ENCODE measurements around the gene GSKIP. TPM values are rescaled to one million over a fixed set of nuclear protein-coding genes. Genes with fewer than 3 reads are reported as not detected.

The GSKIP gene
- total and polyA plus RNA-seq, 4 experiments from 2014 or later: 24.3 to 52.4 (median 31.8) TPM

- intact Hi-C loops (cut with micrococcal nuclease): loop anchor here (1.0 to 10.0 kb wide), 5 partner anchors 60 to 859 kb away; partner anchors contain the start of genes ATG2B and GSKIP
- Histone ChIP-seq H3K27me3 (ENCODE audit: insufficient read depth, low read length) (no peaks in the 10 kb centered on the region), H3K27ac (ENCODE audit: low read depth, low read length) (no peak overlapping the region), H3K4me3 (ENCODE audit: low read length in 2 of 2) (peak overlapping the region; percentile 18 to 40), H3K9me3 (ENCODE audit: control insufficient read depth in 1 of 2, low read length in 2 of 2) (no peaks in the 10 kb centered on the region), H3K4me1 (ENCODE audit: insufficient read depth, low read length) (peaks cover 7% of the 10 kb centered on the region), H3K36me3 (ENCODE audit: insufficient read depth, low read length) (no peaks in the 10 kb centered on the region)
- Mint-ChIP-seq H3K27ac (no peak overlapping the region), H3K4me3 (peak overlapping the region; percentile 45 to 95 (median 64)), H3K27me3 (peaks cover 1 to 4% of the 10 kb centered on the region in 2 donors), H3K4me1 (peaks cover 3 to 5% (median 4%) of the 10 kb centered on the region in 4 donors), H3K9me3 (no peaks in the 10 kb centered on the region), H3K36me3 (no peaks in the 10 kb centered on the region)
- no peak for DNase-seq
- ChIA-PET CTCF (ENCODE audit: partially characterized antibody) (interaction anchor here (1.0 to 3.7 kb wide), 5 partner anchors 115 to 323 kb away, joined by 3 to 36 read pairs (median 3); no protein-coding TSS in a partner anchor), POLR2A (ENCODE audit: partially characterized antibody) (no interaction called here)
Observed at GRCh38 chr14:96423446-96424108, 60.3 kb downstream of the GSKIP start.

GRCh38 chr14:96424109-96424989 lies 61.0 kb downstream of the GSKIP start:
- H3K9me3 ChIP-seq (ENCODE audit: control insufficient read depth in 1 of 2, low read length in 2 of 2): no peaks in the 10 kb centered on the region
- Mint-ChIP-seq H3K36me3 (no peaks in the 10 kb centered on the region), H3K4me3 (peak overlapping the region; percentile 49 to 95 (median 80)), H3K9me3 (no peaks in the 10 kb centered on the region), H3K27me3 (peaks cover 1 to 4% of the 10 kb centered on the region in 2 donors), H3K4me1 (peaks cover 3 to 5% (median 4%) of the 10 kb centered on the region in 4 donors), H3K27ac (peak overlapping the region in 2 of 7 donors; percentile 57 to 60)
- ChIA-PET CTCF (ENCODE audit: partially characterized antibody) (interaction anchor here (0.9 to 3.7 kb wide), 8 partner anchors 91 to 324 kb away, joined by 3 to 36 read pairs (median 3); no protein-coding TSS in a partner anchor), POLR2A (ENCODE audit: partially characterized antibody) (no interaction called here)
- intact Hi-C loops (cut with micrococcal nuclease): loop anchor here (1.0 to 10.0 kb wide), 5 partner anchors 61 to 860 kb away; partner anchors contain the start of genes ATG2B and GSKIP
- DNase-seq: peak in 4 of 5 donors; percentile 52 to 60 (median 56)
- H3K36me3 ChIP-seq (ENCODE audit: insufficient read depth, low read length): no peaks in the 10 kb centered on the region
- peaks cover 7% of the 10 kb centered on the region for H3K4me1 ChIP-seq (ENCODE audit: insufficient read depth, low read length)
- no peak overlapping the region for H3K27ac ChIP-seq (ENCODE audit: low read depth, low read length)
- H3K27me3 ChIP-seq (ENCODE audit: insufficient read depth, low read length): no peaks in the 10 kb centered on the region
- peak overlapping the region; percentile 18 to 40 for H3K4me3 ChIP-seq (ENCODE audit: low read length in 2 of 2)

GRCh38 chr14:96434040-96434439 lies 70.7 kb downstream of the GSKIP start:
- CTCF ChIA-PET (ENCODE audit: partially characterized antibody): no interaction called here
- H3K9me3 ChIP-seq (ENCODE audit: control insufficient read depth in 1 of 2, low read length in 2 of 2): no peaks in the 10 kb centered on the region
- no peaks in the 10 kb centered on the region for H3K27me3 ChIP-seq (ENCODE audit: insufficient read depth, low read length)
- no peak overlapping the region for H3K4me3 ChIP-seq (ENCODE audit: low read length in 2 of 2)
- no peaks in the 10 kb centered on the region for H3K4me1 ChIP-seq (ENCODE audit: insufficient read depth, low read length)
- H3K27ac ChIP-seq (ENCODE audit: low read depth, low read length): no peak overlapping the region
- intact Hi-C loops (cut with micrococcal nuclease): no loop called here
- H3K27me3 Mint-ChIP-seq: peaks cover 9 to 22% of the 10 kb centered on the region in 2 donors
- no peak overlapping the region for H3K27ac Mint-ChIP-seq
- H3K4me1 Mint-ChIP-seq: no peaks in the 10 kb centered on the region
- DNase-seq: no peak
- H3K9me3 Mint-ChIP-seq: no peaks in the 10 kb centered on the region
- no peak overlapping the region for H3K4me3 Mint-ChIP-seq
- H3K36me3 Mint-ChIP-seq: no peaks in the 10 kb centered on the region
- POLR2A ChIA-PET (ENCODE audit: partially characterized antibody): no interaction called here
- no peaks in the 10 kb centered on the region for H3K36me3 ChIP-seq (ENCODE audit: insufficient read depth, low read length)

Other genes starting within 250 kb of the GSKIP start
- not detected for gene BDKRB2, start 158.7 kb upstream of the GSKIP start, total RNA-seq
- not detected for gene BDKRB2, start 158.7 kb upstream of the GSKIP start, polyA plus RNA-seq
- not detected for gene BDKRB1, start 107.3 kb upstream of the GSKIP start, total RNA-seq
- gene BDKRB1, start 107.3 kb upstream of the GSKIP start, polyA plus RNA-seq: not detected
- 10 to 100 TPM; 28.4 to 37.8 TPM for gene ATG2B, start 185 bp upstream of the GSKIP start, total RNA-seq
- 1 to 10 TPM; 1.0 to 3.3 TPM for gene ATG2B, start 185 bp upstream of the GSKIP start, polyA plus RNA-seq
- under 1 TPM; 0.47 to 0.53 TPM for gene AK7, start 28.6 kb downstream of the GSKIP start, total RNA-seq
- under 1 TPM in 1 of 2 donors, not detected in 1; 0.08 TPM for gene AK7, start 28.6 kb downstream of the GSKIP start, polyA plus RNA-seq
- gene PAPOLA, start 138.9 kb downstream of the GSKIP start, total RNA-seq: 100 to 1,000 TPM; 236 to 244 TPM
- 10 to 100 TPM; 74.3 to 78.4 TPM for gene PAPOLA, start 138.9 kb downstream of the GSKIP start, polyA plus RNA-seq